ENCODE results near the gene MOB1B. TPM values are rescaled to one million over a fixed set of nuclear protein-coding genes. Genes with fewer than 3 reads are reported as not detected.

Gene MOB1B
- total and polyA plus RNA-seq, 2 experiments from 2014 or later, result 7.5 to 10.2 TPM

GRCh38 chr4:70914631-70915030, 12.5 kb downstream of the MOB1B start:
- H3K9ac ChIP-seq, result no peak overlapping the region
- in situ Hi-C loops (cut with MboI), result no loop called here
- no peak overlapping the region for H2AFZ ChIP-seq
- 55 to 71% methylated on average over 2 of the region's 2 CpGs for WGBS, 2 experiments (ENCODE audit: low coverage in 1 of 2, low lambda C conversion rate in 2 of 2, missing lambda C conversion rate in 2 of 2)
- TF ChIP-seq EZH2phosphoT487 (IDR thresholded peaks at IDR 0.05; ENCODE audit: insufficient read depth, low read depth), result no peak
- no peak for TF ChIP-seq EZH2 (IDR thresholded peaks at IDR 0.05; ENCODE audit: insufficient read depth, poor library complexity, severe bottlenecking)
- H3F3A ChIP-seq (ENCODE audit: insufficient read depth), result no peaks in the 10 kb centered on the region
- H3K27me3 ChIP-seq (replicated peaks; ENCODE audit: insufficient read depth), result no peaks in the 10 kb centered on the region
- no peak for DNase-seq
- no peaks in the 10 kb centered on the region for H3K9me2 ChIP-seq (ENCODE audit: insufficient read depth)
- H3K79me2 ChIP-seq (ENCODE audit: insufficient read depth), result peaks cover 92% of the 10 kb centered on the region
- H3K36me3 ChIP-seq (ENCODE audit: low read depth), result no peaks in the 10 kb centered on the region
- H3K4me2 ChIP-seq (ENCODE audit: unreplicated experiment), result peak overlapping the region; percentile 20
- no peak overlapping the region for H3K27ac ChIP-seq
- H3K4me3 ChIP-seq, result no peak overlapping the region
- H3K4me1 ChIP-seq (ENCODE audit: insufficient read depth), result peaks cover 17% of the 10 kb centered on the region
- H4K20me1 ChIP-seq (ENCODE audit: insufficient read depth), result no peaks in the 10 kb centered on the region
- H3K9me3 ChIP-seq (ENCODE audit: low read depth), result no peaks in the 10 kb centered on the region

- H3K9me3 ChIP-seq (ENCODE audit: low read depth), result no peaks in the 10 kb centered on the region
- in situ Hi-C loops (cut with MboI), result no loop called here
- peaks cover 17% of the 10 kb centered on the region for H3K4me1 ChIP-seq (ENCODE audit: insufficient read depth)
- peak overlapping the region; percentile 20 for H3K4me2 ChIP-seq (ENCODE audit: unreplicated experiment)
- no peak overlapping the region for H2AFZ ChIP-seq
- no peaks in the 10 kb centered on the region for H3K9me2 ChIP-seq (ENCODE audit: insufficient read depth)
- H3K9ac ChIP-seq, result no peak overlapping the region
- H3F3A ChIP-seq (ENCODE audit: insufficient read depth), result no peaks in the 10 kb centered on the region
- no peaks in the 10 kb centered on the region for H3K36me3 ChIP-seq (ENCODE audit: low read depth)
- H4K20me1 ChIP-seq (ENCODE audit: insufficient read depth), result no peaks in the 10 kb centered on the region
- H3K27ac ChIP-seq, result peak overlapping the region; percentile 12; the same call in 1 of the 2 replicates
- H3K79me2 ChIP-seq (ENCODE audit: insufficient read depth), result peaks cover 92% of the 10 kb centered on the region
- TF ChIP-seq EZH2phosphoT487 (IDR thresholded peaks at IDR 0.05; ENCODE audit: insufficient read depth, low read depth) (no peak), EZH2 (IDR thresholded peaks at IDR 0.05; ENCODE audit: insufficient read depth, poor library complexity, severe bottlenecking) (no peak)
- H3K27me3 ChIP-seq (replicated peaks; ENCODE audit: insufficient read depth), result no peaks in the 10 kb centered on the region
- peak; percentile 48 for DNase-seq
- H3K4me3 ChIP-seq, result peak overlapping the region; percentile 24
- 86% methylated on average over 14 of the region's 14 CpGs for WGBS, 2 experiments (ENCODE audit: low coverage in 1 of 2, low lambda C conversion rate in 2 of 2, missing lambda C conversion rate in 2 of 2)
Observed at GRCh38 chr4:70915036-70915815, 13.1 kb downstream of the MOB1B start.

GRCh38 chr4:70915874-70916559, 13.8 kb downstream of the MOB1B start:
- Histone ChIP-seq H3K79me2 (ENCODE audit: insufficient read depth) (peaks cover 92% of the 10 kb centered on the region), H4K20me1 (ENCODE audit: insufficient read depth) (no peaks in the 10 kb centered on the region), H3K4me1 (ENCODE audit: insufficient read depth) (peaks cover 17% of the 10 kb centered on the region), H3K36me3 (ENCODE audit: low read depth) (no peaks in the 10 kb centered on the region), H3K27ac (peak overlapping the region; percentile 12; the same call in 1 of the 2 replicates), H3K4me3 (no peak overlapping the region), H3K4me2 (ENCODE audit: unreplicated experiment) (no peak overlapping the region), H3K9me2 (ENCODE audit: insufficient read depth) (no peaks in the 10 kb centered on the region), H3K27me3 (replicated peaks; ENCODE audit: insufficient read depth) (no peaks in the 10 kb centered on the region), H3F3A (ENCODE audit: insufficient read depth) (no peaks in the 10 kb centered on the region), H3K9ac (no peak overlapping the region), H2AFZ (no peak overlapping the region), H3K9me3 (ENCODE audit: low read depth) (no peaks in the 10 kb centered on the region)
- no peak for TF ChIP-seq EZH2 (IDR thresholded peaks at IDR 0.05; ENCODE audit: insufficient read depth, poor library complexity, severe bottlenecking)
- no peak for TF ChIP-seq EZH2phosphoT487 (IDR thresholded peaks at IDR 0.05; ENCODE audit: insufficient read depth, low read depth)
- no peak for DNase-seq
- in situ Hi-C loops (cut with MboI), result no loop called here
- WGBS, 2 experiments (ENCODE audit: low coverage in 1 of 2, low lambda C conversion rate in 2 of 2, missing lambda C conversion rate in 2 of 2), result 84 to 85% methylated on average over 8 of the region's 8 CpGs

GRCh38 chr4:70920592-70920991, 18.4 kb downstream of the MOB1B start:
- in situ Hi-C loops (cut with MboI), result no loop called here
- H3K27me3 ChIP-seq (replicated peaks; ENCODE audit: insufficient read depth), result no peaks in the 10 kb centered on the region

More at GRCh38 chr4:70920592-70920991, 18.4 kb downstream of the MOB1B start:
- Histone ChIP-seq H3F3A (ENCODE audit: insufficient read depth) (no peaks in the 10 kb centered on the region), H3K36me3 (ENCODE audit: low read depth) (no peaks in the 10 kb centered on the region), H3K27ac (no peak overlapping the region), H3K79me2 (ENCODE audit: insufficient read depth) (peaks cover 92% of the 10 kb centered on the region), H3K9me2 (ENCODE audit: insufficient read depth) (no peaks in the 10 kb centered on the region), H3K4me2 (ENCODE audit: unreplicated experiment) (no peak overlapping the region), H3K4me1 (ENCODE audit: insufficient read depth) (peaks cover 3% of the 10 kb centered on the region; the same call in 1 of the 2 replicates), H3K9ac (no peak overlapping the region), H2AFZ (no peak overlapping the region), H3K4me3 (no peak overlapping the region), H3K9me3 (ENCODE audit: low read depth) (no peaks in the 10 kb centered on the region), H4K20me1 (ENCODE audit: insufficient read depth) (no peaks in the 10 kb centered on the region)
- TF ChIP-seq EZH2 (IDR thresholded peaks at IDR 0.05; ENCODE audit: insufficient read depth, poor library complexity, severe bottlenecking) (no peak), EZH2phosphoT487 (IDR thresholded peaks at IDR 0.05; ENCODE audit: insufficient read depth, low read depth) (no peak)
- DNase-seq, result no peak

Data from GM23248 (cell line).